GM18907 (cell line): ENCODE data around the gene KRT37.

ENCODE experiments used
- ATAC-seq: cut with Tn5 transposase; IDR thresholded peaks from one replicate; pipeline ENCODE4 v1.9.1; 2021; ENCODE audit warnings: mild to moderate bottlenecking, moderate library complexity; ENCODE audit not compliant: unreplicated experiment

KRT37 gene

GRCh38 chr17:41377546-41377945 lies 46.8 kb downstream of the KRT37 start:
- ATAC-seq: no peak
